Endothelial cell (in vitro differentiated cells): ENCODE data around the gene NDUFAB1. TPM values are rescaled to one million over a fixed set of nuclear protein-coding genes. Genes with fewer than 3 reads are reported as not detected.

Experiments
- DNase-seq: peaks from one replicate; pipeline ENCODE4 v3.0.0; 2021; ENCODE audit warnings: low spot score
- H3K27ac Mint-ChIP-seq: one replicate; pipeline ENCODE4 v1.8.0; 2021; ENCODE audit warnings: mixed read lengths, inconsistent platforms; ENCODE audit not compliant: unreplicated experiment
- H3K27me3 Mint-ChIP-seq: one replicate; pipeline ENCODE4 v1.8.0; 2021; ENCODE audit warnings: mild to moderate bottlenecking, moderate library complexity, mixed read lengths, inconsistent platforms; ENCODE audit not compliant: unreplicated experiment
- H3K36me3 Mint-ChIP-seq: one replicate; pipeline ENCODE4 v1.8.0; 2021; ENCODE audit warnings: mild to moderate bottlenecking, low read depth, mixed read lengths, inconsistent platforms; ENCODE audit not compliant: unreplicated experiment
- H3K4me1 Mint-ChIP-seq: one replicate; pipeline ENCODE4 v1.8.0; 2021; ENCODE audit warnings: mild to moderate bottlenecking, mixed read lengths, inconsistent platforms; ENCODE audit not compliant: unreplicated experiment
- H3K4me3 Mint-ChIP-seq: one replicate; pipeline ENCODE4 v1.8.0; 2021; ENCODE audit warnings: mild to moderate bottlenecking, mixed read lengths, inconsistent platforms; ENCODE audit not compliant: unreplicated experiment
- H3K9me3 Mint-ChIP-seq: one replicate; pipeline ENCODE4 v1.8.0; 2021; ENCODE audit warnings: mixed read lengths, inconsistent platforms; ENCODE audit not compliant: unreplicated experiment
- CTCF ChIP-seq: fragments of 200-600 bp; sonication (generic); IDR thresholded peaks from one replicate; pipeline ENCODE4 v1.5.0; 2021; ENCODE audit warnings: antibody characterized with exemption; ENCODE audit not compliant: unreplicated experiment
- total RNA-seq: library from RNA; stranded (reverse); fragmentation: NEBNext Ultra II Directional; extraction: Animal tissue kit (Norgen Biotek cat#: 25700); gene quantifications from one replicate; pipeline ENCODE4 v1.2.1, GENCODE V29; 2021; ENCODE audit not compliant: unreplicated experiment

NDUFAB1 gene
- total RNA-seq, 1 donor from 2014 or later = 91.7 TPM

- H3K27ac Mint-ChIP-seq = peak overlapping the region; percentile 6
- H3K9me3 Mint-ChIP-seq = no peaks in the 10 kb centered on the region
- H3K4me3 Mint-ChIP-seq = no peak overlapping the region
- peaks cover 51% of the 10 kb centered on the region for H3K36me3 Mint-ChIP-seq
- H3K4me1 Mint-ChIP-seq = peaks cover 12% of the 10 kb centered on the region
- TF ChIP-seq CTCF = no peak
- H3K27me3 Mint-ChIP-seq = no peaks in the 10 kb centered on the region
- DNase-seq = no peak
Measured at GRCh38 chr16:23564575-23565363, 31.3 kb downstream of the NDUFAB1 start.

DNA sequence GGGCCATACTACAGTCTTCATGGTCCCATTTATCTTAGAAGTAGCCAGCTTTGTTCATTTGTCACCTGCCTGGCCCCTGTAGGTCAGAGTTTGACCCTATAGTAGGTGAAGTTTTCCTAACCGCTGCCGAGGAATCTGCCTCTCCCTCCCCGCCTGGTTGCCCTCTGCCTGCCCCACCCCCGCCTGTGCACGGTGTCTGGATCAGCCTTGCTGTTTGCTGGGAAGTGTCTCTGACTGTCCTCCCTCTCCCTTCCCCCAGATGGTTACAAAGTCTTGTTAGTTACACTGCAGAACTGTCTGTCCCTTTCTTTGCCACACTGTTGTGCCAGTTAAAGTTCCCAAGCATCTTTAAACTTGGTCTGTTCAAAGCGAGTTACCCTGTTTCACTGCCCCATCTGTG, 32.9 kb downstream of the NDUFAB1 start:
- Mint-ChIP-seq H3K27ac (no peak overlapping the region), H3K36me3 (peaks cover 46% of the 10 kb centered on the region), H3K4me1 (peaks cover 20% of the 10 kb centered on the region), H3K27me3 (no peaks in the 10 kb centered on the region), H3K4me3 (peak overlapping the region; percentile 22), H3K9me3 (no peaks in the 10 kb centered on the region)
- TF ChIP-seq CTCF = no peak
- no peak for DNase-seq

- no peak for DNase-seq
- H3K4me1 Mint-ChIP-seq = peaks cover 20% of the 10 kb centered on the region
- TF ChIP-seq CTCF = no peak
- H3K4me3 Mint-ChIP-seq = no peak overlapping the region
- H3K27ac Mint-ChIP-seq = no peak overlapping the region
- H3K9me3 Mint-ChIP-seq = no peaks in the 10 kb centered on the region
- H3K27me3 Mint-ChIP-seq = no peaks in the 10 kb centered on the region
- H3K36me3 Mint-ChIP-seq = peaks cover 43% of the 10 kb centered on the region
Measured at GRCh38 chr16:23562505-23562904, 33.6 kb downstream of the NDUFAB1 start.

DNA sequence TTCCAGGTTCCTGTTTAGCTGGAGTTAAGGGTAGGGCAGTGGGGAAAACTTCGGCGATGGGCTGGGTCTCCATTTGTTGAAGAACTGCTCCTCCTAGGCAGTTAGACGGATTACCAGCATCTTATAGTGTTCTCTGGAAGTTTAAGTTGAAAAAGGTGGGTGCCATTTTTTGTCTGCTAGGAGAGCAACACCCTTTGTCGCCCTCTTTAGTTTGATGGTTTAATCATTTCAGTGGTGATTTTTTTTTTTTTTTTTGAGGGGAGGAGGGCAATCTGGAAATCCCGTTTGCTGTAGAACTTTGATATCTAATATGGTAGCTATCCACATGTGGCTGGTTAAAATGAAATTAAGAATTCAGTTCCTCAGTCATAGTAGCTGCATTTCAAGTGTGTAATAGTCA, 34.5 kb downstream of the NDUFAB1 start:
- no peak for DNase-seq
- Mint-ChIP-seq H3K4me1 (peaks cover 25% of the 10 kb centered on the region), H3K27me3 (no peaks in the 10 kb centered on the region), H3K27ac (no peak overlapping the region), H3K4me3 (no peak overlapping the region), H3K9me3 (no peaks in the 10 kb centered on the region), H3K36me3 (peaks cover 35% of the 10 kb centered on the region)
- TF ChIP-seq CTCF = no peak
